ENCODE results near the gene HACL1.
A peak's percentile ranks its signal among the peaks of the same experiment; 100 is the strongest.
"Not testable (repeated sequence)": the region's sequence is repeated elsewhere in the genome, so short reads cannot be mapped to it uniquely, and the experiment has no call there.

Gene HACL1

GRCh38 chr3:15623535-15624440 lies 22.4 kb upstream of the HACL1 start:
- H3K9ac ChIP-seq (ENCODE audit: low read length) = no peak overlapping the region
- no peaks in the 10 kb centered on the region for H3K4me1 ChIP-seq (ENCODE audit: insufficient read depth, low read length)
- H3K4me3 ChIP-seq (ENCODE audit: low read depth in 1 of 2, low read length in 2 of 2) = no peak overlapping the region
- no peaks in the 10 kb centered on the region for H3K27me3 ChIP-seq (ENCODE audit: control insufficient read depth in 1 of 2, insufficient read depth in 2 of 2, low read length in 2 of 2)
- H3K27ac ChIP-seq (ENCODE audit: low read depth, low read length) = no peak overlapping the region
- H3K36me3 ChIP-seq (ENCODE audit: insufficient read depth, low read length) = peaks cover 3% of the 10 kb centered on the region
- no peaks in the 10 kb centered on the region for H3K9me3 ChIP-seq (ENCODE audit: low read length)

GRCh38 chr3:15619659-15620464 lies 18.5 kb upstream of the HACL1 start:
- not testable (repeated sequence) for H3K27me3 ChIP-seq (ENCODE audit: control insufficient read depth in 1 of 2, insufficient read depth in 2 of 2, low read length in 2 of 2); H3K36me3 ChIP-seq (ENCODE audit: insufficient read depth, low read length); H3K4me1 ChIP-seq (ENCODE audit: insufficient read depth, low read length); H3K27ac ChIP-seq (ENCODE audit: low read depth, low read length); H3K9me3 ChIP-seq (ENCODE audit: low read length); H3K4me3 ChIP-seq (ENCODE audit: low read depth in 1 of 2, low read length in 2 of 2); H3K9ac ChIP-seq (ENCODE audit: low read length)

GRCh38 chr3:15616053-15616452 lies 14.7 kb upstream of the HACL1 start:
- H3K27me3 ChIP-seq (ENCODE audit: control insufficient read depth in 1 of 2, insufficient read depth in 2 of 2, low read length in 2 of 2) = no peaks in the 10 kb centered on the region
- H3K4me3 ChIP-seq (ENCODE audit: low read depth in 1 of 2, low read length in 2 of 2) = no peak overlapping the region
- H3K27ac ChIP-seq (ENCODE audit: low read depth, low read length) = no peak overlapping the region
- no peaks in the 10 kb centered on the region for H3K9me3 ChIP-seq (ENCODE audit: low read length)
- H3K4me1 ChIP-seq (ENCODE audit: insufficient read depth, low read length) = peaks cover 24% of the 10 kb centered on the region
- H3K36me3 ChIP-seq (ENCODE audit: insufficient read depth, low read length) = peaks cover 3% of the 10 kb centered on the region
- H3K9ac ChIP-seq (ENCODE audit: low read length) = no peak overlapping the region

- no peaks in the 10 kb centered on the region for H3K9me3 ChIP-seq (ENCODE audit: low read length)
- peaks cover 35% of the 10 kb centered on the region for H3K4me1 ChIP-seq (ENCODE audit: insufficient read depth, low read length)
- no peaks in the 10 kb centered on the region for H3K27me3 ChIP-seq (ENCODE audit: control insufficient read depth in 1 of 2, insufficient read depth in 2 of 2, low read length in 2 of 2)
- no peak overlapping the region for H3K9ac ChIP-seq (ENCODE audit: low read length)
- no peaks in the 10 kb centered on the region for H3K36me3 ChIP-seq (ENCODE audit: insufficient read depth, low read length)
- no peak overlapping the region for H3K27ac ChIP-seq (ENCODE audit: low read depth, low read length)
- H3K4me3 ChIP-seq (ENCODE audit: low read depth in 1 of 2, low read length in 2 of 2) = no peak overlapping the region
Measured at GRCh38 chr3:15614958-15615357, 13.6 kb upstream of the HACL1 start.

- H3K36me3 ChIP-seq (ENCODE audit: insufficient read depth, low read length) = no peaks in the 10 kb centered on the region
- no peak overlapping the region for H3K9ac ChIP-seq (ENCODE audit: low read length)
- peaks cover 47% of the 10 kb centered on the region for H3K4me1 ChIP-seq (ENCODE audit: insufficient read depth, low read length)
- H3K4me3 ChIP-seq (ENCODE audit: low read depth in 1 of 2, low read length in 2 of 2) = no peak overlapping the region
- H3K27ac ChIP-seq (ENCODE audit: low read depth, low read length) = no peak overlapping the region
- H3K27me3 ChIP-seq (ENCODE audit: control insufficient read depth in 1 of 2, insufficient read depth in 2 of 2, low read length in 2 of 2) = no peaks in the 10 kb centered on the region
- no peaks in the 10 kb centered on the region for H3K9me3 ChIP-seq (ENCODE audit: low read length)
Measured at GRCh38 chr3:15612001-15612400, 10.6 kb upstream of the HACL1 start.

- H3K27me3 ChIP-seq (ENCODE audit: control insufficient read depth in 1 of 2, insufficient read depth in 2 of 2, low read length in 2 of 2) = no peaks in the 10 kb centered on the region
- H3K9ac ChIP-seq (ENCODE audit: low read length) = no peak overlapping the region
- peaks cover 47% of the 10 kb centered on the region for H3K4me1 ChIP-seq (ENCODE audit: insufficient read depth, low read length)
- H3K9me3 ChIP-seq (ENCODE audit: low read length) = no peaks in the 10 kb centered on the region
- no peak overlapping the region for H3K4me3 ChIP-seq (ENCODE audit: low read depth in 1 of 2, low read length in 2 of 2)
- H3K36me3 ChIP-seq (ENCODE audit: insufficient read depth, low read length) = no peaks in the 10 kb centered on the region
- H3K27ac ChIP-seq (ENCODE audit: low read depth, low read length) = no peak overlapping the region
Measured at GRCh38 chr3:15611018-15611417, 9.6 kb upstream of the HACL1 start.

- Histone ChIP-seq H3K9ac (ENCODE audit: low read length) (no peak overlapping the region), H3K27me3 (ENCODE audit: control insufficient read depth in 1 of 2, insufficient read depth in 2 of 2, low read length in 2 of 2) (no peaks in the 10 kb centered on the region), H3K4me3 (ENCODE audit: low read depth in 1 of 2, low read length in 2 of 2) (no peak overlapping the region), H3K4me1 (ENCODE audit: insufficient read depth, low read length) (peaks cover 47% of the 10 kb centered on the region), H3K36me3 (ENCODE audit: insufficient read depth, low read length) (no peaks in the 10 kb centered on the region), H3K27ac (ENCODE audit: low read depth, low read length) (no peak overlapping the region), H3K9me3 (ENCODE audit: low read length) (no peaks in the 10 kb centered on the region)
Measured at GRCh38 chr3:15610082-15610759, 8.9 kb upstream of the HACL1 start.

GRCh38 chr3:15606434-15606891 lies 5.1 kb upstream of the HACL1 start:
- no peak overlapping the region for H3K9ac ChIP-seq (ENCODE audit: low read length)
- no peak overlapping the region for H3K27ac ChIP-seq (ENCODE audit: low read depth, low read length)
- no peak overlapping the region for H3K4me3 ChIP-seq (ENCODE audit: low read depth in 1 of 2, low read length in 2 of 2)
- no peaks in the 10 kb centered on the region for H3K9me3 ChIP-seq (ENCODE audit: low read length)
- H3K36me3 ChIP-seq (ENCODE audit: insufficient read depth, low read length) = no peaks in the 10 kb centered on the region
- no peaks in the 10 kb centered on the region for H3K27me3 ChIP-seq (ENCODE audit: control insufficient read depth in 1 of 2, insufficient read depth in 2 of 2, low read length in 2 of 2)
- H3K4me1 ChIP-seq (ENCODE audit: insufficient read depth, low read length) = peaks cover 28% of the 10 kb centered on the region

- not testable (repeated sequence) for H3K9me3 ChIP-seq (ENCODE audit: low read length); H3K36me3 ChIP-seq (ENCODE audit: insufficient read depth, low read length); H3K27me3 ChIP-seq (ENCODE audit: control insufficient read depth in 1 of 2, insufficient read depth in 2 of 2, low read length in 2 of 2); H3K27ac ChIP-seq (ENCODE audit: low read depth, low read length); H3K9ac ChIP-seq (ENCODE audit: low read length); H3K4me3 ChIP-seq (ENCODE audit: low read depth in 1 of 2, low read length in 2 of 2)
- H3K4me1 ChIP-seq (ENCODE audit: insufficient read depth, low read length) = peaks cover 21% of the 10 kb centered on the region
Measured at GRCh38 chr3:15604584-15604983, 3.2 kb upstream of the HACL1 start.

GRCh38 chr3:15602816-15603215 lies 1.4 kb upstream of the HACL1 start:
- H3K4me3 ChIP-seq (ENCODE audit: low read depth in 1 of 2, low read length in 2 of 2) = not testable (repeated sequence)

GRCh38 chr3:15602146-15602536 lies 772 bp upstream of the HACL1 start:
- H3K4me3 ChIP-seq (ENCODE audit: low read depth in 1 of 2, low read length in 2 of 2) = peak overlapping the region; percentile 69 to 100
- no peaks in the 10 kb centered on the region for H3K9me3 ChIP-seq (ENCODE audit: low read length)
- H3K27ac ChIP-seq (ENCODE audit: low read depth, low read length) = peak overlapping the region; percentile 83
- H3K36me3 ChIP-seq (ENCODE audit: insufficient read depth, low read length) = peaks cover 17% of the 10 kb centered on the region
- peaks cover 10% of the 10 kb centered on the region for H3K4me1 ChIP-seq (ENCODE audit: insufficient read depth, low read length)
- peak overlapping the region; percentile 81 for H3K9ac ChIP-seq (ENCODE audit: low read length)
- no peaks in the 10 kb centered on the region for H3K27me3 ChIP-seq (ENCODE audit: control insufficient read depth in 1 of 2, insufficient read depth in 2 of 2, low read length in 2 of 2)

More at GRCh38 chr3:15602816-15603215, 1.4 kb upstream of the HACL1 start:
- H3K36me3 ChIP-seq (ENCODE audit: insufficient read depth, low read length) = peaks cover 17% of the 10 kb centered on the region
- not testable (repeated sequence) for H3K27ac ChIP-seq (ENCODE audit: low read depth, low read length); H3K9me3 ChIP-seq (ENCODE audit: low read length); H3K27me3 ChIP-seq (ENCODE audit: control insufficient read depth in 1 of 2, insufficient read depth in 2 of 2, low read length in 2 of 2); H3K9ac ChIP-seq (ENCODE audit: low read length)
- H3K4me1 ChIP-seq (ENCODE audit: insufficient read depth, low read length) = peaks cover 17% of the 10 kb centered on the region
